Heart right ventricle (tissue), 16 donors: ENCODE measurements around the gene ALDH3B2. TPM values are rescaled to one million over a fixed set of nuclear protein-coding genes. Genes with fewer than 3 reads are reported as not detected.

ENCODE experiments used
- ATAC-seq, 8 donors: fragments of 200-7000 bp; cut with Tn5 transposase; one replicate each; pipeline ENCODE4 v1.9.1; 2020; ENCODE audit warnings: mild to moderate bottlenecking in 8 of 8, moderate library complexity in 8 of 8, moderate number of reproducible peaks in 1 of 8
- DNase-seq, 2 donors: peaks; one replicate each; pipeline ENCODE4 v3.0.0-alpha.2; 2020
- H3K27ac ChIP-seq, 10 donors: fragments of 200-600 bp; sonication (generic) in 2 of 10; one replicate each; pipeline versions ENCODE4 v1.5.0 to v1.8.0; 2020 to 2022; ENCODE audit warnings: mild to moderate bottlenecking in 3 of 10
- H3K27me3 ChIP-seq, 7 donors: fragments of 200-600 bp; one replicate each; pipeline ENCODE4 v1.8.0; 2021 to 2022; ENCODE audit warnings: mild to moderate bottlenecking in 2 of 7
- H3K36me3 ChIP-seq, 9 donors: fragments of 200-600 bp; sonication (generic) in 1 of 9; one replicate each; pipeline versions ENCODE4 v1.5.0 to v1.8.0; 2020 to 2022; ENCODE audit warnings: mild to moderate bottlenecking in 2 of 9
- H3K4me1 ChIP-seq, 9 donors: fragments of 200-600 bp; sonication (generic) in 1 of 9; one replicate each; pipeline versions ENCODE4 v1.5.0 to v1.8.0; 2020 to 2022; ENCODE audit warnings: mild to moderate bottlenecking in 4 of 9
- H3K4me3 ChIP-seq, 10 donors: fragments of 200-600 bp; sonication (generic) in 2 of 10; one replicate each; pipeline versions ENCODE4 v1.5.0 to v1.8.0; 2020 to 2022; ENCODE audit warnings: mild to moderate bottlenecking in 7 of 10, moderate library complexity in 2 of 10
- H3K9me3 ChIP-seq, 11 donors: fragments of 200-600 bp in 10 of 11; sonication (generic) in 2 of 11; one replicate each; pipeline versions ENCODE4 v1.5.0 to v1.8.0; 2013 to 2022; ENCODE audit warnings: mild to moderate bottlenecking in 2 of 11, control low read depth in 1 of 11, moderate library complexity in 1 of 11
- WGBS, 2 donors: extraction: QIAGEN DNeasy Blood & Tissue Kit; methylation state at CpG; one replicate each; pipeline ENCODE4 v1.1.7; 2013; ENCODE audit warnings: inconsistent platforms in 1 of 2; 5-methylcytosine and 5-hydroxymethylcytosine counted together
- intact Hi-C, 10 donors: fragments of 100-400 bp; cut with DNase I; formaldehyde crosslinking; loops; one replicate each; pipeline versions ENCODE4 v1.11.1 to v1.14.2; 2022
- polyA plus RNA-seq, 2 donors: library from polyadenylated mRNA; stranded (reverse); fragments of 200-250 nt; gene quantifications; one replicate each; pipeline ENCODE4 v1.2.3, GENCODE V29; 2013
- total RNA-seq, 10 donors: library from RNA; stranded (reverse); fragmentation: NEBNext Ultra II Directional in 3 of 10; extraction: Animal tissue kit (Norgen Biotek cat#: 25700) in 3 of 10; gene quantifications; one replicate each; pipeline versions ENCODE4 v1.2.1 to v1.2.4, GENCODE V29; 2021 to 2023
- TF ChIP-seq, protein P1 (sequence below), 9 donors: fragments of 200-600 bp; sonication (generic) in 2 of 9; IDR thresholded peaks; one replicate each; pipeline versions ENCODE4 v1.5.0 to v1.8.0; 2021 to 2022; ENCODE audit warnings: antibody characterized with exemption in 9 of 9, mild to moderate bottlenecking in 5 of 9, moderate library complexity in 1 of 9
- donor health status: Arrhythmogenic right ventricular cardiomyopathy.
- donor health status: ischemic (EF 13 %, LVEDD 7.1; RV severe dilation, severe dysfunction).
- donor health status: healthy with polysubstance abuse.
- donor health status: DM: no; HTN: yes; CAD: no.
- donor health status: DM: no; HTN: no; CAD: no.
- donor health status: ischemic (EF 25% LVEDD 6.9; RV normal size, moderate dysfunction).
- donor health status: ischemic (EF 25% LVEDD 5.7; RV mildly dilated, moderate dysfunction).
- donor health status: healthy.
- donor health status: DM: yes; HTN: yes; CAD: no.
- donor health status: Ischemic cardiomyopathy.
- donor health status: ischemic (EF 35%, LVEDD 5.7; RV mildly dilated, moderate dysfunction).
- donor health status: nonischemic (EF 11% LVEDD 7.7; RV severe dilation, severe dysfunction).
- donor health status: DM: yes; HTN: yes; CAD: no.
- donor health status: PGD.
- donor health status: ischemic (EF 29% LVEDD 5.4; RV normal size, mild dysfunction).
- donor health status: nonischemic (EF 23%, LVEDD 6.1; RV moderate dilation, normal function).

The ALDH3B2 gene
- total and polyA plus RNA-seq, 12 donors = 0.03 TPM; not detected in 11

DNA sequence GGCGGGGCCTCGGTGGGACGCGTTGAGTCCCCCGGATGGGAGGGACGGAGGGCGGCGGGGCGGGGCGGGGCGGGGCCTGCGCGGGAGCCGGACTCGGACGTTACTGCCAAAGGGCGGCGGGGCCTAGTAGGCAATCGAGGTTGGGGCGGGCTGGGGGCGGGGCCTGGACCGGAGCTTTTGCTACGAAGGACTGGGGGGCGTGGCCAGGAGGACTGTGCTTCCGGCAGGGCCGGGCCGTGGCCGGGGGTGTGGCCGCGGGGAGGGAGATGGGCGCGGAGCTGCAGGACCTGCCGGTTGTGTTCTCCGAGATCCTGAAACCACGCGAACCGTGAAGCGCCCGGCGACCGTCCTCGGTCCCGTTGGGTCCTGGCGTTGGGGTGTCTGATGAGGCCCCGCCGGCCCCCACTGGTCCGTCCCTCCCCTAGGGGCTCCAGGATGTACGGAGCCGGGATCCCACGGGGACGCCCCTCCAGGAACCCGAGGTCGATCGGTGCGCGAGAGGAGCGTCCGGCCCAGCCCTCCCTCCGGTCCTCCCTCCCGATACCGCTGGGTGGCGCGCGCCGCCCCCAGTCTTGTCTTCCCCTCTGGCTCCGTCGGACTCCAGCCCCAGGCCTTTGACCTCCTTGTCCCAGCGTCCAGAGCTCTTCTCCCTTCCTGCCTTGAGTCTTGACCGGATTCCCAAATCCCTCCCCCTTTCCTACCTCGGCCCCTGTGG lies 44.0 kb downstream of the ALDH3B2 start:
- TF ChIP-seq, protein P1, sequence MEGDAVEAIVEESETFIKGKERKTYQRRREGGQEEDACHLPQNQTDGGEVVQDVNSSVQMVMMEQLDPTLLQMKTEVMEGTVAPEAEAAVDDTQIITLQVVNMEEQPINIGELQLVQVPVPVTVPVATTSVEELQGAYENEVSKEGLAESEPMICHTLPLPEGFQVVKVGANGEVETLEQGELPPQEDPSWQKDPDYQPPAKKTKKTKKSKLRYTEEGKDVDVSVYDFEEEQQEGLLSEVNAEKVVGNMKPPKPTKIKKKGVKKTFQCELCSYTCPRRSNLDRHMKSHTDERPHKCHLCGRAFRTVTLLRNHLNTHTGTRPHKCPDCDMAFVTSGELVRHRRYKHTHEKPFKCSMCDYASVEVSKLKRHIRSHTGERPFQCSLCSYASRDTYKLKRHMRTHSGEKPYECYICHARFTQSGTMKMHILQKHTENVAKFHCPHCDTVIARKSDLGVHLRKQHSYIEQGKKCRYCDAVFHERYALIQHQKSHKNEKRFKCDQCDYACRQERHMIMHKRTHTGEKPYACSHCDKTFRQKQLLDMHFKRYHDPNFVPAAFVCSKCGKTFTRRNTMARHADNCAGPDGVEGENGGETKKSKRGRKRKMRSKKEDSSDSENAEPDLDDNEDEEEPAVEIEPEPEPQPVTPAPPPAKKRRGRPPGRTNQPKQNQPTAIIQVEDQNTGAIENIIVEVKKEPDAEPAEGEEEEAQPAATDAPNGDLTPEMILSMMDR (IDR thresholded peaks at IDR 0.05) = peak; percentile 21 to 85 (median 77)
- intact Hi-C loops = loop anchor here in 4 of 10 donors (2.0 to 10.0 kb wide), 3 partner anchors 24 to 174 kb away; partner anchors contain the start of gene NDUFV1 (in 1 of the 4)
- H3K4me3 ChIP-seq = peak overlapping the region; percentile 16 to 80 (median 64)
- WGBS, 2 donors = 1% methylated on average over 56 to 70 of the region's 70 CpGs
- ATAC-seq = peak; percentile 87 to 95 (median 92)
- H3K27me3 ChIP-seq = no peaks in the 10 kb centered on the region
- H3K4me1 ChIP-seq = peaks cover 0 to 30% (median 19%) of the 10 kb centered on the region in 9 donors
- peak; percentile 98 to 99 for DNase-seq
- no peaks in the 10 kb centered on the region for H3K9me3 ChIP-seq
- H3K36me3 ChIP-seq = no peaks in the 10 kb centered on the region
- H3K27ac ChIP-seq = peak overlapping the region; percentile 16 to 98 (median 92)

DNA sequence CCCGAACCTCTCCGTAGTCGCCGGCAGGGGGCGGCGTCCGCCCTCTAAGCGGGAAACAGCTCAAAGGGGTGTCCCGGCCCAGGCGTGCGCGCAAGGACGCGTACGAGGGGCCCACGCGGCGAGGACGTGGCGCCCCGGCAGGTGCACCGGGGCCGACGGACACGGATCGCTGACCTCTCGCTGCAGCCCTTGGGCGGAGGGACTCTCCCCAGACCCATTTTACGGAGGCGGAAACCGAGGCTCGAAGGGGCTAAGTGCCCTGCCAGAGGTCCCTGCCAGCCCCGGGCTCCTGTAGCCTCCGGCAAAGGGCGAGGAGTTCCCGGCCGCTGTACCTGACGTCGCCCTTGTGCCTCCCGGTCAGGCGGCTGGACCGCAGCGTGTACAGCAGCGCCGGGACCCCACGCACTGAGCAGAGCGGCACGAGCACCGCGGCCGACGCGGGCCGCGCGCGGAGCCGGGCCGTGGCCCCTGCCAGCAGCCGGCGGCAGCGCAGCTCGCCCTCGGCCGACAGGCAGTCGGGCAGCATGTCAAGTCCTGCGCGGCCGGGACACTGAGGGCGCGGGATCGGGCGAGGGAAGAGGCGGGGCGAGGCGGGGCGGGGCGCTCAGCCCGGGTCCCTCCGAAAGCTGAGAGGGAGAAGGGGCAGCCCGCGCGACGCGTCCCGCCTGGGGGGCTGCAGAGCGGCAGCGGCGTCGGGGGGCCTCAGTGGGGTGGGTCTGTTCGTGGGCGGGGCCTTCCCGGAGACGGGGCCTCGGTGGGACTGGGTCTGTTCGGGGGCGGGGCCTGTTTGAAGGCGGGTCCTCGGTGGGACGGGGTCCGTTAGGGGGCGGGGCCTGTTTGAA lies 44.8 kb downstream of the ALDH3B2 start, which contains the start of gene NUDT8:
Gene NUDT8, minus strand, starts transcription at position 552 of the 842 bp plus-strand sequence. Its CDS starts 26 bp downstream, at position 526.
- DNase-seq (peak; percentile 71 to 88), ATAC-seq (peak; percentile 32 to 77 (median 63))
- peak within 1 kb of the TSS; percentile 79 to 98 (median 92) for H3K27ac ChIP-seq
- peak within 1 kb of the TSS; percentile 47 to 80 (median 64) for H3K4me3 ChIP-seq
- H3K27me3 ChIP-seq = no peaks in the 10 kb centered on the region
- H3K4me1 ChIP-seq = peaks cover 0 to 30% (median 19%) of the 10 kb centered on the region in 9 donors
- H3K9me3 ChIP-seq = no peaks in the 10 kb centered on the region
- WGBS, 2 donors = 0 to 1% methylated on average over 86 to 102 of the region's 102 CpGs
- intact Hi-C loops = loop anchor here in 4 of 10 donors (2.0 to 10.0 kb wide), 4 partner anchors 23 to 175 kb away; partner anchors contain the start of gene NDUFV1 (in 1 of the 4)
- TF ChIP-seq, protein P1 (IDR thresholded peaks at IDR 0.05) = peak; percentile 82 to 94 (median 91)
- no peaks in the 10 kb centered on the region for H3K36me3 ChIP-seq

DNA sequence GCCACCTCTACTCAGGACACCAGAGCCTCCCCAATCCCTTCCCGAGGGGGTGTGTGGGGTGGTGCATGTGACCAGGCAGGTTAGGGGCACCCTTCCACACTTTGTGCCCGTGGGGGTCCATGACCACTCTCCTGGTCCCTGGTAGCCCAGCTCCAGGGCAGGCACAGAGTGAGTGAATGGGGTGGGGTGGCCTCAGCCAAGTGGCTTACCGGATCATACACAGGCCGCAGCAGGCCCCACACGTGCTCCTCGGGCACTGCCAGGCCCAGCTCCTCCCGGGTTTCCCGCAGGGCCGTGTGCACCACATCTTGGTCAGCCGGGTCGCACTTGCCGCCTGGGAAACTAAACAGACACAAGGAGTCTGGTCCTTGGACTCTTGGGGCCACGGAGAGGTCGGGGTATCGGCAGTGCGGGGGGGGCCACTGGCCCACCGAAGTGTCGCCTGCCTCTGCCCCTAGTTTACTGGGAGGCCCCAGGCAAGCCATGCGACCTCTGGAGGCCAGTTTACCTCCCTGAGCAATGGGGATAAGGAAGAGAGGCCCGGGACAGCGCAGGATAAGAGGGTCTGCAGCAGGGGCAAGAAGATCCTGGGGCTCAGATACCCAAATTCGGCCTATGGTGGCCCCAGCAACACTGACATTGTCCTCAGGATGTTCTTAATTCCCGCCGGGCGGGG lies 45.6 kb downstream of the ALDH3B2 start:
- H3K4me3 ChIP-seq = peak overlapping the region; percentile 47 to 80 (median 63)
- no peaks in the 10 kb centered on the region for H3K9me3 ChIP-seq
- H3K27ac ChIP-seq = peak overlapping the region; percentile 79 to 98 (median 90)
- no peaks in the 10 kb centered on the region for H3K27me3 ChIP-seq
- 48 to 50% methylated on average over 25 of the region's 25 CpGs for WGBS, 2 donors
- DNase-seq = peak in 1 of 2 donors; percentile 24
- ATAC-seq = no peak
- H3K36me3 ChIP-seq = no peaks in the 10 kb centered on the region
- H3K4me1 ChIP-seq = peaks cover 0 to 30% (median 19%) of the 10 kb centered on the region in 9 donors
- intact Hi-C loops = loop anchor here in 1 of 10 donors (2.0 kb wide), 1 partner anchor 30 kb away; no protein-coding TSS in a partner anchor
- TF ChIP-seq, protein P1 (IDR thresholded peaks at IDR 0.05) = no peak
